Measurements from ENCODE around the gene XPR1.

Gene XPR1

DNA sequence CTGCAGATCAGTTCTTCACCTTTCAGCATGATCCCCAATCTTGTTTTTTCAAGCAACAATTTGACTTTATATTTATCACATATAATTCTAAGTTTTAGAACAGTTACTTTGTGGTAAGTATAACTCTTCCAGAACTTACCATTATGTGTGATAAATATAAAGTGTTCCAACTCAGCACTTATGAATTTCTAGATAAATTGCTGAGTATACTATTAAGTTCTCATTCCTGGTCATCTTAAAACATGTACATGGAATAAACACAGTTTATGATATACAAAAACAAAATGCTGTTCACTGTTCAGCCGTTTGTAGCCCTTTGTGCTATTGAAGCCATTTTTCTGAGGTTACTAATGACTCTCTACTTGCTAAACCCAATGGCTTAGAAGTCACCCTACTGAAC lies 5.1 kb upstream of the XPR1 start:
- H3K4me3 ChIP-seq (ENCODE audit: low read depth, low read length), result no peak overlapping the region
- H3K9me3 ChIP-seq, result no peaks in the 10 kb centered on the region; the same call in 1 of the 2 replicates
- no peak for TF ChIP-seq CTCF (IDR thresholded peaks at IDR 0.05; ENCODE audit: low read depth, low read length)
- H3K4me1 ChIP-seq, result peaks cover 6% of the 10 kb centered on the region
- DNase-seq, result no peak
- no peaks in the 10 kb centered on the region for H3K27me3 ChIP-seq
- H3K36me3 ChIP-seq, result no peaks in the 10 kb centered on the region

- H3K27me3 ChIP-seq, result no peaks in the 10 kb centered on the region
- H3K4me3 ChIP-seq (ENCODE audit: low read depth, low read length), result no peak overlapping the region
- TF ChIP-seq CTCF (IDR thresholded peaks at IDR 0.05; ENCODE audit: low read depth, low read length), result no peak
- no peak for DNase-seq
- H3K36me3 ChIP-seq, result peaks cover 3% of the 10 kb centered on the region; the same call in 1 of the 2 replicates
- no peaks in the 10 kb centered on the region; the same call in 1 of the 2 replicates for H3K9me3 ChIP-seq
- peaks cover 6% of the 10 kb centered on the region for H3K4me1 ChIP-seq
These were observed 4.4 kb upstream of the XPR1 start for GRCh38 chr1:180627411-180627810.

GRCh38 chr1:180628646-180629045 lies 3.2 kb upstream of the XPR1 start:
- no peak for TF ChIP-seq CTCF (IDR thresholded peaks at IDR 0.05; ENCODE audit: low read depth, low read length)
- Histone ChIP-seq H3K36me3 (peaks cover 3% of the 10 kb centered on the region; the same call in 1 of the 2 replicates), H3K4me1 (peaks cover 6% of the 10 kb centered on the region), H3K4me3 (ENCODE audit: low read depth, low read length) (no peak overlapping the region), H3K9me3 (no peaks in the 10 kb centered on the region; the same call in 1 of the 2 replicates), H3K27me3 (no peaks in the 10 kb centered on the region)
- DNase-seq, result no peak

GRCh38 chr1:180630408-180631193 lies 1.2 kb upstream of the XPR1 start:
- no peak overlapping the region for H3K4me3 ChIP-seq (ENCODE audit: low read depth, low read length)
- H3K4me1 ChIP-seq, result peaks cover 6% of the 10 kb centered on the region
- H3K27me3 ChIP-seq, result no peaks in the 10 kb centered on the region
- no peak for DNase-seq
- H3K36me3 ChIP-seq, result peaks cover 3% of the 10 kb centered on the region; the same call in 1 of the 2 replicates
- H3K9me3 ChIP-seq, result no peaks in the 10 kb centered on the region; the same call in 1 of the 2 replicates
- no peak for TF ChIP-seq CTCF (IDR thresholded peaks at IDR 0.05; ENCODE audit: low read depth, low read length)

DNA sequence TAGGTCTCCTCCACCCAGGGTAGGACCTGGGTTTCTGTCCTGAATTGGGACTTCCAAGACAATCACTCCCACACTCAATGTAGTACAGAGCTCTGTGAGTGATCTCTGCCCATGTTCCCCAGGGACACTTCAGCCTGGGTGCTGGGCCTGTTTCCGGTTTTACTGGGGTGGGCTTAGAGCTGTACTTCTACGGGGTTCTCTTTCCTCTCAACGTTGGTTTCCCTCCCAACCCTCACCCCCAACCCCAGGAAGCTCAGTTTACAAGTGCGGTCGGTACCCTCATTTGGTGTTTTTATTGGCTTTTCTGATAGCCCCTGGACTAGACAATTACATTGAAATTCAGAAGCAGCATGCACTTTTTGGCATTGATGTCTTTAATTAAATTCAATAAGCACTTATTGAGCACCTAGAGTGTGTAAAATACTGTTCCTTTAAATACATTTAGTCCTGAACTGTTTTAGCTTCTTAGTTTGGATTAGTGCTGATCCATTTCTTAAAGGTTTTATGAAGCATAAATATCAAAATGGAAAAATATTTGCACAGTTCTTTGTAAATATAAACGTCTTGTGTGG lies 542 bp upstream of the XPR1 start:
- H3K27me3 ChIP-seq, result no peaks in the 10 kb centered on the region
- peaks cover 11% of the 10 kb centered on the region for H3K4me1 ChIP-seq
- TF ChIP-seq CTCF (IDR thresholded peaks at IDR 0.05; ENCODE audit: low read depth, low read length), result no peak
- H3K36me3 ChIP-seq, result peaks cover 3% of the 10 kb centered on the region
- no peaks in the 10 kb centered on the region for H3K9me3 ChIP-seq
- H3K4me3 ChIP-seq (ENCODE audit: low read depth, low read length), result no peak overlapping the region
- DNase-seq, result no peak

Data from BE2C (cell line).